C4-2B (cell line): ENCODE results near the gene PCNT.
"Not testable (repeated sequence)": the region's sequence is repeated elsewhere in the genome, so short reads cannot be mapped to it uniquely, and the experiment has no call there.

Source experiments
- CTCF ChIP-seq: fragments of 450-650 bp; conservative IDR thresholded peaks from 2 replicates; pipeline ENCODE4 v1.5.1; 2017; ENCODE audit warnings: mild to moderate bottlenecking
- ZFX ChIP-seq: fragments of 450-650 bp; IDR thresholded peaks from 2 replicates; pipeline ENCODE4 v1.6.1; 2017

GRCh38 chr21:46403234-46403811, 79.4 kb downstream of the PCNT start:
- not testable (repeated sequence) for TF ChIP-seq CTCF, ZFX
